ENCODE results near the gene NSD2. TPM values are rescaled to one million over a fixed set of nuclear protein-coding genes. Genes with fewer than 3 reads are reported as not detected.

The NSD2 gene
- total and polyA plus RNA-seq, 9 of the 15 experiments (the other 6 are each of a cell fraction or from before 2014, with no cell fraction given), result 6.4 to 126 (median 58.8) TPM

DNA sequence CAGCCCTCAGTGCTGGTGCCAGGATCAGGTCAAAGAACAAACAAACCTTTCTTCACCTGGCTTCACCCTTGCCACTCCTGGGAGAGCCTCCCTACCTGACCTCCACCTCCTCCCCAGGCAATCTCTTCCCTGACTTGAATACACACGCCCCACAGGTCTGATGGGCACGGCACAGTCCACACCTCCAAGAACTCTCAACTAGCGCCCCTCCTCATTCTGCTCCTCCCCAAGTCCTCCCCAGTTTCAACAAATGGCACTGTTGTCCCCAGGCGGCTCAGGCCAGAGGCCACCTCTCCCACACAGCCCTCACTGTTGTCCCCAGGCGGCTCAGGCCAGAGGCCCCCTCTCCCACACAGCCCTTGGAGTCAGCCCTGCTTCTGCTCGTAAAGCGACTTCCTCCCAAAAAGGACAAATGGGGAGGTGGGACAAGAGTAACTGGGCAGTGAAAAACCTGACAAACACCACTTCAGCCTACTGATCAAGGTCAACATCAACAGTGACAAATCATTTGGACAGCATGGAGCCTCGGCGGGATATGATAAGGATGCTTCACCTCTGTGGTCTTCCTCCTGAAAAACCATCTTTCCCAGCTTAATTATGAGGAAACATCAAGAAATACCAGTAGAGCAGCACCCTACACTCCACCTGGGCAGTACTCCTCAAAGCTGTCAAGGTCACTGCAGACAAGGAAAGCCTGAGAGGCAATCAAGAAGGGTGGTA, 18.1 kb upstream of the NSD2 start (continued):
- TF ChIP-seq, protein P1, sequence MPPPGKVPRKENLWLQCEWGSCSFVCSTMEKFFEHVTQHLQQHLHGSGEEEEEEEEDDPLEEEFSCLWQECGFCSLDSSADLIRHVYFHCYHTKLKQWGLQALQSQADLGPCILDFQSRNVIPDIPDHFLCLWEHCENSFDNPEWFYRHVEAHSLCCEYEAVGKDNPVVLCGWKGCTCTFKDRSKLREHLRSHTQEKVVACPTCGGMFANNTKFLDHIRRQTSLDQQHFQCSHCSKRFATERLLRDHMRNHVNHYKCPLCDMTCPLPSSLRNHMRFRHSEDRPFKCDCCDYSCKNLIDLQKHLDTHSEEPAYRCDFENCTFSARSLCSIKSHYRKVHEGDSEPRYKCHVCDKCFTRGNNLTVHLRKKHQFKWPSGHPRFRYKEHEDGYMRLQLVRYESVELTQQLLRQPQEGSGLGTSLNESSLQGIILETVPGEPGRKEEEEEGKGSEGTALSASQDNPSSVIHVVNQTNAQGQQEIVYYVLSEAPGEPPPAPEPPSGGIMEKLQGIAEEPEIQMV (tag; conservative IDR thresholded peaks at IDR 0.05; ENCODE audit: low read depth), result no peak
- peak; percentile 67; the same call in 1 of the 2 replicates for TF ChIP-seq DPF2 (IDR thresholded peaks at IDR 0.05)

DNA sequence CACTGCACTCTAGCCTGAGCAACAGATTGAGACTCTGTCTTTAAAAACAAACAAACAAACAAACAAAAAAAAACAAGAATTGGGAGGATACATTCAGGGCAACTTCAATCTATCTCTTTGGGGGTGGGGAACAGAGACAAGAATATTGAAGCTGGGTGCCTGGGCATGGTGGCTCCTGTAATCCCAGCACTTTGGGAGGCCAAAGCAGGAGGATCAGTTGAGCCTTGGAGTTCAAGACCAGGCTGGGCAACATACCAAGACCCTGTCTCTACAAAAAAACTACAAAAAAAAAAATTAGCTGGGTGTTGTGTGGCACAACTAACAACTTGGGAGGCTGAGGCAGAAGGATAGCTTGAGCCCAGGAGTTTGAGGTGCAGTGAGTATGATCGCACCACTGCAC, 16.4 kb upstream of the NSD2 start:
- Histone ChIP-seq H3K9me3 (replicated peaks; ENCODE audit: control insufficient read depth, insufficient read depth, low read depth, low read length) (no peaks in the 10 kb centered on the region), H3K27ac (ENCODE audit: extremely low read depth, low read depth, low read length) (peak overlapping the region; percentile 84), H3K4me2 (ENCODE audit: insufficient read depth, low read length) (peak overlapping the region; percentile 91), H3K27me3 (ENCODE audit: control insufficient read depth in 2 of 2, insufficient read depth in 2 of 2, low read length in 2 of 2) (no peaks in the 10 kb centered on the region), H3K9ac (ENCODE audit: insufficient read depth in 1 of 2, low read depth in 2 of 2, low read length in 2 of 2) (peak overlapping the region; percentile 86 to 100), H3K36me3 (ENCODE audit: control insufficient read depth, insufficient read depth, low read length) (peaks cover 32% of the 10 kb centered on the region), H4K20me1 (replicated peaks; ENCODE audit: control insufficient read depth, insufficient read depth, low read length) (peaks cover 27% of the 10 kb centered on the region), H3K4me1 (replicated peaks in 1 of 2; ENCODE audit: control insufficient read depth in 2 of 2, insufficient read depth in 2 of 2, low read length in 2 of 2) (peaks cover 40 to 70% of the 10 kb centered on the region in 2 experiments), H3K79me2 (ENCODE audit: control insufficient read depth, insufficient read depth, low read length) (peaks cover 83% of the 10 kb centered on the region), H3K9me1 (ENCODE audit: control insufficient read depth, insufficient read depth, low read length) (peaks cover 11% of the 10 kb centered on the region), H2AFZ (ENCODE audit: low read depth, low read length) (no peak overlapping the region), H3K4me3 (peak overlapping the region; percentile 94)
- ATAC-seq (no peak), FAIRE-seq (no peak), DNase-seq (ENCODE audit: extremely low read depth in 1 of 4, low spot score in 3 of 4) (no peak)
- TSS peak; percentile 52 for BruUV-seq (replicated peaks)
- intact Hi-C loops (cut with micrococcal nuclease) (no loop called here), in situ Hi-C loops (cut with MboI) (no loop called here)
- WGBS (ENCODE audit: insufficient coverage, low coverage, missing lambda C conversion rate), result 0% methylated on average over 1 of the region's 1 CpG
- POLR2A ChIA-PET, result interaction anchor here (0.6 to 1.7 kb wide), 4 partner anchors 12 to 51 kb away, joined by 4 to 7 read pairs (median 5); partner anchors contain the start of gene NSD2
- CTCF ChIA-PET (ENCODE audit: low intra/inter-chr PET ratio), result interaction anchor here (0.6 to 0.7 kb wide), 2 partner anchors 146 to 387 kb away, joined by 3 to 5 read pairs; partner anchors contain the start of genes HAUS3 and POLN
- TF ChIP-seq CBX5 (IDR thresholded peaks at IDR 0.05; ENCODE audit: borderline replicate concordance, low read depth) (no peak), HCFC1 (IDR thresholded peaks at IDR 0.05; ENCODE audit: low read depth, low read length) (no peak), NELFE (IDR thresholded peaks at IDR 0.05; ENCODE audit: insufficient read depth, insufficient read length) (no peak), RBM25 (IDR thresholded peaks at IDR 0.05; ENCODE audit: low read depth, low read length, severe bottlenecking) (peak; percentile 14), ARNT (IDR thresholded peaks at IDR 0.05) (0 out of 4 replicates have a peak, but pooled peaks of 1 of the 2 experiments have one; percentile 31), ZNF121 (CRISPR knock-in tag; conservative IDR thresholded peaks at IDR 0.05) (0 out of 2 replicates have a peak, but pooled peaks have one; percentile 27)
- TF ChIP-seq, protein P2, sequence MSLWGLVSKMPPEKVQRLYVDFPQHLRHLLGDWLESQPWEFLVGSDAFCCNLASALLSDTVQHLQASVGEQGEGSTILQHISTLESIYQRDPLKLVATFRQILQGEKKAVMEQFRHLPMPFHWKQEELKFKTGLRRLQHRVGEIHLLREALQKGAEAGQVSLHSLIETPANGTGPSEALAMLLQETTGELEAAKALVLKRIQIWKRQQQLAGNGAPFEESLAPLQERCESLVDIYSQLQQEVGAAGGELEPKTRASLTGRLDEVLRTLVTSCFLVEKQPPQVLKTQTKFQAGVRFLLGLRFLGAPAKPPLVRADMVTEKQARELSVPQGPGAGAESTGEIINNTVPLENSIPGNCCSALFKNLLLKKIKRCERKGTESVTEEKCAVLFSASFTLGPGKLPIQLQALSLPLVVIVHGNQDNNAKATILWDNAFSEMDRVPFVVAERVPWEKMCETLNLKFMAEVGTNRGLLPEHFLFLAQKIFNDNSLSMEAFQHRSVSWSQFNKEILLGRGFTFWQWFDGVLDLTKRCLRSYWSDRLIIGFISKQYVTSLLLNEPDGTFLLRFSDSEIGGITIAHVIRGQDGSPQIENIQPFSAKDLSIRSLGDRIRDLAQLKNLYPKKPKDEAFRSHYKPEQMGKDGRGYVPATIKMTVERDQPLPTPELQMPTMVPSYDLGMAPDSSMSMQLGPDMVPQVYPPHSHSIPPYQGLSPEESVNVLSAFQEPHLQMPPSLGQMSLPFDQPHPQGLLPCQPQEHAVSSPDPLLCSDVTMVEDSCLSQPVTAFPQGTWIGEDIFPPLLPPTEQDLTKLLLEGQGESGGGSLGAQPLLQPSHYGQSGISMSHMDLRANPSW (CRISPR knock-in tag; IDR thresholded peaks at IDR 0.05), result 0 out of 2 replicates have a peak, but pooled peaks have one; percentile 10

Measured in K562 (cell line).